GM13976 (cell line): ENCODE measurements around the gene MYO1E.

ENCODE experiments used
- DNase-seq: peaks from one replicate; pipeline ENCODE4 v3.0.0; 2012; ENCODE audit warnings: low spot score
- in situ Hi-C: fragments of 300-500 bp; cut with MboI; formaldehyde crosslinking; loops from one replicate; pipeline ENCODE4 v1.12.0; 2022; ENCODE audit warnings: low sequenced_read_pairs, mixed read lengths, inconsistent platforms; ENCODE audit not compliant: unreplicated experiment
- TF ChIP-seq, protein P1 (sequence below): IDR thresholded peaks from 2 replicates; pipeline ENCODE4 v1.5.1; 2012; ENCODE audit warnings: borderline replicate concordance, mild to moderate bottlenecking; ENCODE audit not compliant: insufficient read depth; ENCODE audit errors: extremely low read depth, missing control alignments, control extremely low read depth

MYO1E gene

DNA sequence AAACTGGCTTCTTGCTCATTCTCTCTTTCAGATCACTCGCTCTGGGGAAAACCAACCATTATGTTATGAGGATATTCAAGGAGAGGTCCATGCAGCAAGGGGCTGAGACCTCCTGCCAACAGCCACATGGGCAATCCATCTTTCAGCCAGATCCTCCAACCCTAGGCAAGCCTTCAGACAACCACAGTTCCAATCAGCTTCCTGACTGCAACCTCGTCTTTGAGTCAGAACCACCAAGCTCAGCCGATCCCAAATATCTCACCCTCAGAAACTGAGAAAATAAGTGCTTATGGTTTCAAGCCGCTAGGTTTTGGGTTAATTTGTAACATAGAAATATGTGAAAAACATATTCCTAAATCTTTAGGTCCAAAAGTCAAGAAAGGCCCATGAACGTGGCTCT is 155.8 kb downstream of the MYO1E start:
- in situ Hi-C loops = no loop called here
- no peak for DNase-seq
- TF ChIP-seq, protein P1, sequence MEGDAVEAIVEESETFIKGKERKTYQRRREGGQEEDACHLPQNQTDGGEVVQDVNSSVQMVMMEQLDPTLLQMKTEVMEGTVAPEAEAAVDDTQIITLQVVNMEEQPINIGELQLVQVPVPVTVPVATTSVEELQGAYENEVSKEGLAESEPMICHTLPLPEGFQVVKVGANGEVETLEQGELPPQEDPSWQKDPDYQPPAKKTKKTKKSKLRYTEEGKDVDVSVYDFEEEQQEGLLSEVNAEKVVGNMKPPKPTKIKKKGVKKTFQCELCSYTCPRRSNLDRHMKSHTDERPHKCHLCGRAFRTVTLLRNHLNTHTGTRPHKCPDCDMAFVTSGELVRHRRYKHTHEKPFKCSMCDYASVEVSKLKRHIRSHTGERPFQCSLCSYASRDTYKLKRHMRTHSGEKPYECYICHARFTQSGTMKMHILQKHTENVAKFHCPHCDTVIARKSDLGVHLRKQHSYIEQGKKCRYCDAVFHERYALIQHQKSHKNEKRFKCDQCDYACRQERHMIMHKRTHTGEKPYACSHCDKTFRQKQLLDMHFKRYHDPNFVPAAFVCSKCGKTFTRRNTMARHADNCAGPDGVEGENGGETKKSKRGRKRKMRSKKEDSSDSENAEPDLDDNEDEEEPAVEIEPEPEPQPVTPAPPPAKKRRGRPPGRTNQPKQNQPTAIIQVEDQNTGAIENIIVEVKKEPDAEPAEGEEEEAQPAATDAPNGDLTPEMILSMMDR = no peak

DNA sequence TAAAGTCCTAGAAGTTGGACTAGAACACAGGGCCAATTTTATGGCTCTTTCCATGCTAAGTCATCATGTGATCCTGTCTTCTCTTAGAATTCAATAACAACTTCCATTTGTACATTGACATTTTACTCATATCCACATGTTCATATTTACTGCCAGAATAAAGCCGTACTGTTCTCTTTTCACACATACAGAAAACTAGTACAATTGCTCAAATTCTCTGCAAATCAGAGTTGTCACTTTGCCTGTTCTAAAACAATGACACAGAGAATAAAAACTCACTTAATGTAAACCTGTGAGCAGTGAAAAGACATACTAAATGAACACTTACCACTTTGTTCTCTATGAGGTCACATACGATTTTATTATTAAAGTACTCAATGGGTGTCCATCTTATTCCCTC is 162.5 kb downstream of the MYO1E start:
- TF ChIP-seq, protein P1 = no peak
- in situ Hi-C loops = no loop called here
- no peak for DNase-seq

DNA sequence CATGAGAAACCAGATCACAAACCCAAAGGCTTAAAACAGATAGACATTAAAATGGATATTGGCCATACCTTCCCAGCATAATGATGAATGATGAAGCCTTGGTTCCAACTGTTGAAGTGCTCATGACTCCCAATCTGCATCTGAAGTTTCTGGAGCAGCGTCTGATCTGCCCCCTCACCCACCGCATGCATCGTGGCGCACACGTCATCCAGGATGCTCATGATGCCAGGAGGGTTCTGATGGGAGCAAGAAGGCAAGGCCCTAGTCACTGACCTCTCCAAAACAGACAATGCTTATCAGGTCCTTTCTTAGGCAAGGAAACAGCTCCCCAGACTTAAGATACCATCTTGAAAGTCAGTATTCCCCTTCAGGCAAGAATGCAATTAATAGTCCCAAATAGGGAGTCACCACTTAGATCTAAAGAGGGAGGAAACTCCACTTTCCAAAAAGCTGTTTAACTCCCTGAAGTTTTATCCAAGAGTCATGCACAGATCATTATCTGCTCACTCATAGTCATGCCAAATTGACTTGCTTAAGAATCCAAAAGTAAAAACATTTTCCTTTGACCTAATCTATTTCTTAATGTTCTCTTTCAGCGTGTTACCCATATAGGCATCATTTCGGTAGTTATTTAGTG is 163.9 kb downstream of the MYO1E start:
- no peak for DNase-seq
- TF ChIP-seq, protein P1 = no peak

DNA sequence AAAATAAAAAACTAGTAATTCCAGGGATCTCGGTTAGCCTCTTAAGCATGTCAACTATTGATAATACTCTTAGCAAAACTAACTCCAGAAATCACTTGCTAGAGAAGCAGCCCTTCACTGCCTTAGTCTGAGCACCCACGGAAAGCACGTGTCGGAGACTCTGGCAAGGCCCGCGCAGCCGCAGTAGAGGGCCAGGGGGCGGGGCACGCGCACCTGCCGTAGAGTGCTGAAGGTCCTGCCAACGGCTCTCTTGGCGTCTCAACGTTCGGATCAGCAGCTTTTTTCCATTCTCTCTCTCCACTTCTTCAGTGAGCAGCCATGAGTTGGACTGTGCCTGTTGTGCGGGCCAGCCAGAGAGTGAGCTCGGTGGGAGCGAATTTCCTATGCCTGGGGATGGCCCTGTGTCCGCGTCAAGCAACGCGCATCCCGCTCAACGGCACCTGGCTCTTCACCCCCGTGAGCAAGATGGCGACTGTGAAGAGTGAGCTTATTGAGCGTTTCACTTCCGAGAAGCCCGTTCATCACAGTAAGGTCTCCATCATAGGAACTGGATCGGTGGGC is 166.0 kb downstream of the MYO1E start, which contains the start of gene LDHAL6B:
Gene LDHAL6B, plus strand, starts transcription at position 221 of the 561 bp plus-strand sequence. Its CDS starts 98 bp downstream, at position 319.
- in situ Hi-C loops = no loop called here
- no peak for DNase-seq
- TF ChIP-seq, protein P1 = no peak

More for the DNA sequence above, 163.9 kb downstream of the MYO1E start:
- in situ Hi-C loops = no loop called here

DNA sequence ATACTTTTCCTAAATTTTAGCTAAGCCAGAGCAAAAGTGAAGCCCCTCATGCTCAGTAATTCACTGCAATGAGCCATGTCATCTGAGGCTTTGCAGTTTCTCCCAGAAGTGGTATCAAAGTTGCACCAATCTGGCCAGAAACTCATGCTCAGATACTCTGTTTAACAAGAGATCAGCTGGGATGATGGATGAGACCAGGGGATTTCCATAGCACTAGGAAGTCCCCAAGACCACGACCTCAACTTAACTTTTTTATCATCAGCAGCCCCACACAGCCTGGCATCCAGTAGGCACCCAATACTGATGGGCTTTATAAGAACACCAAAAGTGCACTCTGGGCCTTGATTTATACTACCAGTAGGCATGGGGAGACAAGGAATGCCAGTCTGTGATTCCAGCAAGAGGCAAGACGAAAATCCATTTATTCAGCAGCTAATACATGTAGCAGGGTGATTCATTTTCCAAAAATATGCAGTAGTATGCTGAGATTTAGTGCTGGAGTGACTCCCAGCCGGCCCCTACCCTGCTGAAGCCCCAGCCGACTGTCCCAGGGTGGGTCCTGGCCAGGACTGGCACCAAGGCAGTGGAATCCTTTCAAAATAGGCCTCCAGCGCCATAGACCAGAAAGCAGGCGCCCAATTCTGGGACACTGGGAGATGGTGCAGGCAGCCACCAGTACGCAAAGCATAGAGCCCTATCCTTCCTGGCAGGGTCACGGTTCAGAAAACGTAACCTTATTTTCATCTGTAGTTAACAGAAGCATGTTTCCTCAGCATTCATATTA is 166.6 kb downstream of the MYO1E start:
- in situ Hi-C loops = no loop called here
- TF ChIP-seq, protein P1 = no peak

DNA sequence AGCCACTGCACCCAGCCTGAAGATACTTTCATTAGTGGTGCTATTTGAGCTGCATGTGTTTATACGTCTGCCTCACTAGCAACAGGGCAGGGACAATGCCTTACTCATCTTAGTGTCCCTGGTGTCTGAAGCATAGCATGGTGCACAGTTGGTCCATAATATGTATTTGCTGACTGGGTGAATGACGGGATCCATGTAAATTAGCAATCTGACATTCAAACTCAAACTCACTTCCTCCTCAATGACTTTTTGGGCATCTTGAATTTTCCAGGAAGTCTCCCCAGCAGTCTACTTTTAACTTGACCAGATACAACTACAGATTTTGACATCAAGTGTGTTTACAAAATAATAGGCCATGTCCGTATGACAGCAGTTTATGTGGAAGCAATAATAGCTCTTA is 169.0 kb downstream of the MYO1E start:
- DNase-seq = no peak
- TF ChIP-seq, protein P1 = no peak
- in situ Hi-C loops = no loop called here

More for the DNA sequence above, 166.6 kb downstream of the MYO1E start:
- DNase-seq = peak; percentile 48
